GM10248 (cell line): ENCODE results near the gene FMN1.

Experiments
- CTCF ChIA-PET: fragments of 300-600 bp; sonication (Branson Sonifier 250); formaldehyde crosslinking; extraction: SDS; loops from one replicate; lab custom pipeline; 2021; ENCODE audit warnings: antibody characterized with exemption; lab: Yijun Ruan, JAX
- POLR2A ChIA-PET: fragments of 350-650 bp; sonication (Branson Sonifier 250); formaldehyde crosslinking; extraction: SDS; loops from one replicate; lab custom pipeline; 2020; ENCODE audit warnings: antibody characterized with exemption; lab: Yijun Ruan, JAX
- DNase-seq: peaks from one replicate; pipeline ENCODE4 v3.0.0; 2012; ENCODE audit errors: extremely low spot score
- CTCF ChIP-seq: IDR thresholded peaks from 2 replicates; pipeline ENCODE4 v1.5.1; 2012; ENCODE audit warnings: mild to moderate bottlenecking, low read depth; ENCODE audit errors: extremely low read depth, missing control alignments, control extremely low read depth

The FMN1 gene

GRCh38 chr15:33066584-33066983, 127.9 kb downstream of the FMN1 start:
- DNase-seq: no peak
- no peak for TF ChIP-seq CTCF
- POLR2A ChIA-PET: no interaction called here
- CTCF ChIA-PET: no interaction called here

- ChIA-PET CTCF (no interaction called here), POLR2A (no interaction called here)
- no peak for DNase-seq
- TF ChIP-seq CTCF: no peak
Measured at GRCh38 chr15:33064878-33065277, 129.6 kb downstream of the FMN1 start.

GRCh38 chr15:33059184-33059583, 135.3 kb downstream of the FMN1 start:
- CTCF ChIA-PET: no interaction called here
- no peak for TF ChIP-seq CTCF
- DNase-seq: no peak
- POLR2A ChIA-PET: no interaction called here

- no peak for TF ChIP-seq CTCF
- ChIA-PET POLR2A (no interaction called here), CTCF (no interaction called here)
- DNase-seq: no peak
Measured at GRCh38 chr15:33057845-33058244, 136.7 kb downstream of the FMN1 start.

GRCh38 chr15:33055962-33056361, 138.6 kb downstream of the FMN1 start:
- TF ChIP-seq CTCF: no peak
- no peak for DNase-seq
- ChIA-PET CTCF (no interaction called here), POLR2A (no interaction called here)

- ChIA-PET POLR2A (no interaction called here), CTCF (no interaction called here)
- DNase-seq: no peak
- TF ChIP-seq CTCF: no peak
Measured at GRCh38 chr15:33051528-33051927, 143.0 kb downstream of the FMN1 start.

GRCh38 chr15:33048255-33048654, 146.3 kb downstream of the FMN1 start:
- no peak for DNase-seq
- no peak for TF ChIP-seq CTCF
- ChIA-PET POLR2A (no interaction called here), CTCF (no interaction called here)
